ENCODE measurements around the gene LAPTM5.

The LAPTM5 gene

GRCh38 chr1:30744060-30744756, 13.4 kb downstream of the LAPTM5 start:
- TF ChIP-seq, protein P1, sequence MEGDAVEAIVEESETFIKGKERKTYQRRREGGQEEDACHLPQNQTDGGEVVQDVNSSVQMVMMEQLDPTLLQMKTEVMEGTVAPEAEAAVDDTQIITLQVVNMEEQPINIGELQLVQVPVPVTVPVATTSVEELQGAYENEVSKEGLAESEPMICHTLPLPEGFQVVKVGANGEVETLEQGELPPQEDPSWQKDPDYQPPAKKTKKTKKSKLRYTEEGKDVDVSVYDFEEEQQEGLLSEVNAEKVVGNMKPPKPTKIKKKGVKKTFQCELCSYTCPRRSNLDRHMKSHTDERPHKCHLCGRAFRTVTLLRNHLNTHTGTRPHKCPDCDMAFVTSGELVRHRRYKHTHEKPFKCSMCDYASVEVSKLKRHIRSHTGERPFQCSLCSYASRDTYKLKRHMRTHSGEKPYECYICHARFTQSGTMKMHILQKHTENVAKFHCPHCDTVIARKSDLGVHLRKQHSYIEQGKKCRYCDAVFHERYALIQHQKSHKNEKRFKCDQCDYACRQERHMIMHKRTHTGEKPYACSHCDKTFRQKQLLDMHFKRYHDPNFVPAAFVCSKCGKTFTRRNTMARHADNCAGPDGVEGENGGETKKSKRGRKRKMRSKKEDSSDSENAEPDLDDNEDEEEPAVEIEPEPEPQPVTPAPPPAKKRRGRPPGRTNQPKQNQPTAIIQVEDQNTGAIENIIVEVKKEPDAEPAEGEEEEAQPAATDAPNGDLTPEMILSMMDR (IDR thresholded peaks at IDR 0.05; ENCODE audit: borderline replicate concordance, control extremely low read depth, extremely low read depth, insufficient read depth, missing control alignments): no peak
- peak; percentile 60 for DNase-seq (ENCODE audit: low spot score)
- in situ Hi-C loops (cut with MboI; ENCODE audit: low sequenced_read_pairs, unreplicated experiment): no loop called here

DNA sequence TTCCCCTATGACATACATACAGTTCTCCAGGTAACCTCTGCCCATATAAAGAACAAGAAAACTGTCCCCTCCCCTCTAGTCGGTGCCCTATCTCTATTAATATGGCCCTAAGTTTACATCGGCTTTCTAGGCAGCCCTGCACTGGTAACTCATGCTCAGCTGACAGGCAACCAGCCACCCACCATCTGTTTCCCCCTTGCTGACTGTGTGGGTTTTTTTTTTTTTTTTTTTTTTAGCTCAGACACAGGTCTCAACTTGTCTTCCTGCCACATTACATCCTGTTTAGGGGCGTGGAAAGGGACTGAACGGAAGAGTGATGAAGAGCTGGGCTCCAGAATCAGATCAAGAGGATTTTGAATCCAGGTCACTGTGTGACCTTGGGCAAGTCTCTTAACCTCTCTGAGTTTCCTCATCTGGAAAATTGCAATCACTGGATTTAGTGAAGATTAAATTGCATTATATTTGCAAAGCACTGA, 14.0 kb downstream of the LAPTM5 start:
- peak; percentile 82 for DNase-seq (ENCODE audit: low spot score)
- TF ChIP-seq, protein P1 (IDR thresholded peaks at IDR 0.05; ENCODE audit: borderline replicate concordance, control extremely low read depth, extremely low read depth, insufficient read depth, missing control alignments): no peak
- in situ Hi-C loops (cut with MboI; ENCODE audit: low sequenced_read_pairs, unreplicated experiment): no loop called here

- in situ Hi-C loops (cut with MboI; ENCODE audit: low sequenced_read_pairs, unreplicated experiment): no loop called here
- TF ChIP-seq, protein P1 (IDR thresholded peaks at IDR 0.05; ENCODE audit: borderline replicate concordance, control extremely low read depth, extremely low read depth, insufficient read depth, missing control alignments): no peak
- no peak for DNase-seq (ENCODE audit: low spot score)
Measured at GRCh38 chr1:30742963-30743559, 14.5 kb downstream of the LAPTM5 start.

- no peak for DNase-seq (ENCODE audit: low spot score)
- in situ Hi-C loops (cut with MboI; ENCODE audit: low sequenced_read_pairs, unreplicated experiment): no loop called here
- TF ChIP-seq, protein P1 (IDR thresholded peaks at IDR 0.05; ENCODE audit: borderline replicate concordance, control extremely low read depth, extremely low read depth, insufficient read depth, missing control alignments): no peak
Measured at GRCh38 chr1:30742300-30742962, 15.1 kb downstream of the LAPTM5 start.

DNA sequence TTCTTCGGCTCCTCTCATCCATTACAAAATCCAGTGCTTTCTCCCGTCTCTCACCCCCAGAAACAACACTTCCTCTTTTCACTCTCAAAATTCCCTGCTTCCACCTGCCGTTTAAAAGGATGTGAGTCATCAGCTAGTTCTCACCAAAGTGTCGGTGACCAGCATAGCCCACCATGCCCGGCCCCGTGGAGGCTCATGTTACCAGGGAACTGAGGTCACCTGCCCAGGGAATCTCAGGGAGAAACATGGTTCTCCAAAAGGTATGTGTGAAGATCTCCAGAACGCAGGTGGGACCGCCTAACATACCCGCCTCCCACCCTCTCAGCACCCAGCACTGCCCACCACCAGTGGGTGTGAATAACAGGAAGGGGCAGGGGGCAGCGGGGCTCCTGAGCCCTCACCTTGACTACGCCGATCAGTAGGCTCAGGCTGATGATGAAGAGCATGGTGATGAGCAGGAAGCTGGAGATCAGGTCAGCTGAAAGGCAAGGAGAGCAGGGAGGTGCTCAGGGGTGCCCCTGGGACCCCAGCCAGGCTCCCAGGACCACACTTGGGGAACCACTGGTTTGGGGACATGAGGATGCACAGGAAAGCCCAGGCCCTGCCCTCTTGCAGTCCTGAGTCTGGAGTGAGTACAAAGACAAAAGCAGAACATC, 16.2 kb downstream of the LAPTM5 start:
- TF ChIP-seq, protein P1 (IDR thresholded peaks at IDR 0.05; ENCODE audit: borderline replicate concordance, control extremely low read depth, extremely low read depth, insufficient read depth, missing control alignments): no peak
- in situ Hi-C loops (cut with MboI; ENCODE audit: low sequenced_read_pairs, unreplicated experiment): no loop called here

More for the DNA sequence above, 16.2 kb downstream of the LAPTM5 start:
- DNase-seq (ENCODE audit: low spot score): no peak

Data from GM13976 (cell line).